Effector memory CD8-positive, alpha-beta T cell (primary cell): ENCODE data around the gene CPLX1.

Experiments used
- ATAC-seq: fragments of 150-1000 bp; cut with Tn5 transposase; replicated peaks from 2 replicates; pipeline ENCODE4 v1.10.0; 2021; ENCODE audit warnings: mild to moderate bottlenecking, moderate library complexity
- DNase-seq, 3 experiments: peaks; one replicate each; pipeline ENCODE4 v3.0.0; 2021
- H3K27ac Mint-ChIP-seq, 2 donors: one replicate each; pipeline ENCODE4 v1.8.0; 2022; ENCODE audit warnings: mild to moderate bottlenecking in 2 of 2, mixed read lengths in 2 of 2, moderate library complexity in 2 of 2
- H3K27me3 Mint-ChIP-seq, 2 donors: one replicate each; pipeline ENCODE4 v1.8.0; 2022; ENCODE audit warnings: mixed read lengths in 2 of 2
- H3K36me3 Mint-ChIP-seq: one replicate; pipeline ENCODE4 v1.8.0; 2022; ENCODE audit warnings: mild to moderate bottlenecking, moderate library complexity, mixed read lengths; ENCODE audit not compliant: insufficient read depth
- H3K4me1 Mint-ChIP-seq, 2 donors: one replicate each; pipeline ENCODE4 v1.8.0; 2022; ENCODE audit warnings: low read depth in 2 of 2, mixed read lengths in 2 of 2
- H3K4me3 Mint-ChIP-seq, 2 donors: one replicate each; pipeline ENCODE4 v1.8.0; 2022; ENCODE audit warnings: mild to moderate bottlenecking in 2 of 2, mixed read lengths in 2 of 2, moderate library complexity in 2 of 2
- H3K9me3 Mint-ChIP-seq, 2 donors: one replicate each; pipeline ENCODE4 v1.8.0; 2022; ENCODE audit warnings: mixed read lengths in 2 of 2

The CPLX1 gene

GRCh38 chr4:773214-773613 lies 52.7 kb downstream of the CPLX1 start:
- Mint-ChIP-seq H3K36me3 (peaks cover 78% of the 10 kb centered on the region), H3K4me3 (peak overlapping the region; percentile 39 to 58), H3K27ac (peak overlapping the region in 1 of 2 donors; percentile 76), H3K9me3 (no peaks in the 10 kb centered on the region), H3K4me1 (peaks cover 41 to 42% of the 10 kb centered on the region in 2 donors), H3K27me3 (no peaks in the 10 kb centered on the region)
- DNase-seq: no peak
- no peak for ATAC-seq

GRCh38 chr4:772776-773175 lies 53.2 kb downstream of the CPLX1 start:
- Mint-ChIP-seq H3K36me3 (peaks cover 78% of the 10 kb centered on the region), H3K27me3 (no peaks in the 10 kb centered on the region), H3K9me3 (no peaks in the 10 kb centered on the region), H3K4me1 (peaks cover 40% of the 10 kb centered on the region in 2 donors), H3K27ac (peak overlapping the region in 1 of 2 donors; percentile 76), H3K4me3 (no peak overlapping the region)
- DNase-seq (no peak), ATAC-seq (no peak)

GRCh38 chr4:772118-772517 lies 53.8 kb downstream of the CPLX1 start:
- ATAC-seq (no peak), DNase-seq (no peak)
- Mint-ChIP-seq H3K27ac (peak overlapping the region in 1 of 2 donors; percentile 76), H3K4me3 (no peak overlapping the region), H3K4me1 (peaks cover 35 to 36% of the 10 kb centered on the region in 2 donors), H3K36me3 (peaks cover 75% of the 10 kb centered on the region), H3K9me3 (no peaks in the 10 kb centered on the region), H3K27me3 (no peaks in the 10 kb centered on the region)

GRCh38 chr4:771464-771863 lies 54.5 kb downstream of the CPLX1 start:
- no peak overlapping the region for H3K4me3 Mint-ChIP-seq
- no peak for DNase-seq
- H3K4me1 Mint-ChIP-seq: peaks cover 30 to 31% of the 10 kb centered on the region in 2 donors
- ATAC-seq: no peak
- H3K9me3 Mint-ChIP-seq: no peaks in the 10 kb centered on the region
- H3K36me3 Mint-ChIP-seq: peaks cover 75% of the 10 kb centered on the region
- peak overlapping the region in 1 of 2 donors; percentile 76 for H3K27ac Mint-ChIP-seq
- H3K27me3 Mint-ChIP-seq: no peaks in the 10 kb centered on the region

GRCh38 chr4:770022-770421 lies 55.9 kb downstream of the CPLX1 start:
- H3K9me3 Mint-ChIP-seq: no peaks in the 10 kb centered on the region
- no peak overlapping the region for H3K4me3 Mint-ChIP-seq
- peaks cover 68% of the 10 kb centered on the region for H3K36me3 Mint-ChIP-seq
- DNase-seq (no peak), ATAC-seq (no peak)
- peaks cover 25 to 33% of the 10 kb centered on the region in 2 donors for H3K4me1 Mint-ChIP-seq
- H3K27me3 Mint-ChIP-seq: no peaks in the 10 kb centered on the region
- no peak overlapping the region for H3K27ac Mint-ChIP-seq

- Mint-ChIP-seq H3K4me3 (no peak overlapping the region), H3K4me1 (peaks cover 25 to 33% of the 10 kb centered on the region in 2 donors), H3K27me3 (no peaks in the 10 kb centered on the region), H3K27ac (no peak overlapping the region), H3K9me3 (no peaks in the 10 kb centered on the region), H3K36me3 (peaks cover 63% of the 10 kb centered on the region)
- ATAC-seq: no peak
- DNase-seq: no peak
These were observed 56.4 kb downstream of the CPLX1 start for GRCh38 chr4:769511-769910.

GRCh38 chr4:768995-769394 lies 56.9 kb downstream of the CPLX1 start:
- DNase-seq: no peak
- Mint-ChIP-seq H3K4me3 (no peak overlapping the region), H3K27ac (no peak overlapping the region), H3K27me3 (no peaks in the 10 kb centered on the region), H3K4me1 (peaks cover 25 to 32% of the 10 kb centered on the region in 2 donors), H3K9me3 (no peaks in the 10 kb centered on the region), H3K36me3 (peaks cover 60% of the 10 kb centered on the region)
- no peak for ATAC-seq

- H3K27ac Mint-ChIP-seq: no peak overlapping the region
- DNase-seq (no peak), ATAC-seq (no peak)
- peaks cover 28 to 38% of the 10 kb centered on the region in 2 donors for H3K4me1 Mint-ChIP-seq
- H3K9me3 Mint-ChIP-seq: no peaks in the 10 kb centered on the region
- no peaks in the 10 kb centered on the region for H3K27me3 Mint-ChIP-seq
- H3K36me3 Mint-ChIP-seq: peaks cover 56% of the 10 kb centered on the region
- no peak overlapping the region for H3K4me3 Mint-ChIP-seq
These were observed 57.9 kb downstream of the CPLX1 start for GRCh38 chr4:768076-768475.

- Mint-ChIP-seq H3K4me1 (peaks cover 32 to 41% of the 10 kb centered on the region in 2 donors), H3K27me3 (no peaks in the 10 kb centered on the region), H3K36me3 (peaks cover 47% of the 10 kb centered on the region), H3K4me3 (no peak overlapping the region), H3K27ac (peak overlapping the region; percentile 48 to 77), H3K9me3 (no peaks in the 10 kb centered on the region)
- no peak for ATAC-seq
- DNase-seq: no peak
These were observed 59.2 kb downstream of the CPLX1 start for GRCh38 chr4:766559-767283.

GRCh38 chr4:766152-766515 lies 59.8 kb downstream of the CPLX1 start:
- Mint-ChIP-seq H3K9me3 (no peaks in the 10 kb centered on the region), H3K4me3 (no peak overlapping the region), H3K27me3 (no peaks in the 10 kb centered on the region), H3K27ac (peak overlapping the region; percentile 48 to 77), H3K36me3 (peaks cover 45% of the 10 kb centered on the region), H3K4me1 (peaks cover 36 to 45% of the 10 kb centered on the region in 2 donors)
- DNase-seq: no peak
- no peak for ATAC-seq

GRCh38 chr4:764405-765169 lies 61.3 kb downstream of the CPLX1 start:
- DNase-seq (no peak), ATAC-seq (peak; percentile 74)
- peaks cover 43 to 55% of the 10 kb centered on the region in 2 donors for H3K4me1 Mint-ChIP-seq
- no peaks in the 10 kb centered on the region for H3K27me3 Mint-ChIP-seq
- no peaks in the 10 kb centered on the region for H3K9me3 Mint-ChIP-seq
- no peak overlapping the region for H3K4me3 Mint-ChIP-seq
- peak overlapping the region; percentile 84 to 86 for H3K27ac Mint-ChIP-seq
- H3K36me3 Mint-ChIP-seq: peaks cover 37% of the 10 kb centered on the region

- Mint-ChIP-seq H3K27me3 (no peaks in the 10 kb centered on the region), H3K9me3 (no peaks in the 10 kb centered on the region), H3K36me3 (peaks cover 34% of the 10 kb centered on the region), H3K27ac (peak overlapping the region; percentile 84 to 86), H3K4me1 (peaks cover 42 to 49% of the 10 kb centered on the region in 2 donors), H3K4me3 (no peak overlapping the region)
- DNase-seq (no peak), ATAC-seq (peak; percentile 76)
These were observed 62.0 kb downstream of the CPLX1 start for GRCh38 chr4:763922-764321.

GRCh38 chr4:763191-763810 lies 62.6 kb downstream of the CPLX1 start:
- Mint-ChIP-seq H3K4me3 (no peak overlapping the region), H3K4me1 (peaks cover 42 to 49% of the 10 kb centered on the region in 2 donors), H3K27ac (peak overlapping the region; percentile 84 to 86), H3K9me3 (no peaks in the 10 kb centered on the region), H3K27me3 (no peaks in the 10 kb centered on the region), H3K36me3 (peaks cover 33% of the 10 kb centered on the region)
- peak; percentile 36 for ATAC-seq
- DNase-seq: no peak
